HepG2 (cell line): Measurements from ENCODE around the gene XXYLT1. TPM values are rescaled to one million over a fixed set of nuclear protein-coding genes. Genes with fewer than 3 reads are reported as not detected.

Experiments used
- ATAC-seq: fragments of 200-7000 bp; cut with Tn5 transposase; 3 replicates; pipeline ENCODE4 v1.9.1; 2020; ENCODE audit warnings: mild to moderate bottlenecking, moderate library complexity
- BruUV-seq: library from RNA; stranded (reverse); fragments of 400-500 nt; replicated peaks from 2 replicates; lab custom pipeline; 2021; lab: Mats Ljungman, UMichigan
- CTCF ChIA-PET: fragments of 300-600 bp; formaldehyde crosslinking; extraction: SDS; loops from one replicate; lab custom pipeline; 2021; ENCODE audit warnings: low total read pairs, inconsistent platforms, low intra/inter-chr PET ratio; lab: Yijun Ruan, JAX
- POLR2A ChIA-PET: fragments of 350-600 bp; sonication (Branson Sonifier 250); formaldehyde crosslinking; loops from one replicate; lab custom pipeline; 2020; ENCODE audit warnings: antibody characterized with exemption, inconsistent platforms; lab: Yijun Ruan, JAX
- DNase-seq: peaks from one replicate; pipeline ENCODE4 v3.0.0-alpha.2; 2015; ENCODE audit warnings: low spot score
- FAIRE-seq: peaks from 3 replicates; lab custom pipeline; 2011; peaks lifted over from hg19 to GRCh38; lab: Jason Lieb, UNC
- H2AFZ ChIP-seq: one replicate; pipeline ENCODE4 v1.6.1; 2011; ENCODE audit warnings: low read length, inconsistent platforms
- H3K27ac ChIP-seq: fragments of 300-600 bp; 3 replicates; pipeline ENCODE4 v1.8.0; 2011; ENCODE audit warnings: mixed run types, mild to moderate bottlenecking, mixed read lengths, low read length, inconsistent platforms; ENCODE audit not compliant: insufficient read depth; ENCODE audit errors: extremely low read length
- H3K27me3 ChIP-seq, 2 experiments: fragments of 200-600 bp in 1 of 2; 2 replicates in 1 of 2; 3 replicates in 1 of 2; pipeline versions ENCODE4 v1.6.0 to v1.8.0; 2011; ENCODE audit warnings: low read length in 2 of 2, mild to moderate bottlenecking in 2 of 2, moderate library complexity in 2 of 2, inconsistent platforms in 1 of 2; ENCODE audit not compliant: insufficient read depth in 2 of 2, control insufficient read depth in 1 of 2
- H3K36me3 ChIP-seq, 2 experiments: fragments of 200-600 bp in 1 of 2; replicated peaks in 1 of 2; 2 replicates in 1 of 2; 3 replicates in 1 of 2; pipeline versions ENCODE4 v1.5.1 to v1.8.0; 2011; ENCODE audit warnings: low read length in 2 of 2, inconsistent platforms in 1 of 2; ENCODE audit not compliant: insufficient read depth in 2 of 2, control insufficient read depth in 1 of 2
- H3K4me1 ChIP-seq: 2 replicates; pipeline ENCODE4 v1.5.1; 2012; ENCODE audit warnings: low read length, inconsistent platforms; ENCODE audit not compliant: insufficient read depth
- H3K4me2 ChIP-seq: 2 replicates; pipeline ENCODE4 v1.6.0; 2011; ENCODE audit warnings: low read depth, low read length, inconsistent platforms
- H3K4me3 ChIP-seq, 3 experiments: fragments of 200-600 bp in 1 of 3; sonication (generic), shearing (Covaris generic) in 1 of 3; replicated peaks in 1 of 3; 2 replicates each; pipeline ENCODE4 v1.5.1; 2011 to 2016; ENCODE audit warnings: low read length in 3 of 3, inconsistent platforms in 2 of 3, low read depth in 2 of 3, mild to moderate bottlenecking in 2 of 3, control low read depth in 1 of 3, mixed read lengths in 1 of 3; ENCODE audit not compliant: insufficient read depth in 1 of 3
- H3K79me2 ChIP-seq: one replicate; pipeline ENCODE4 v1.6.1; 2011; ENCODE audit warnings: low read length, inconsistent platforms; ENCODE audit not compliant: insufficient read depth
- H3K9ac ChIP-seq: 2 replicates; pipeline ENCODE4 v1.6.0; 2011; ENCODE audit warnings: mild to moderate bottlenecking, low read depth, low read length, inconsistent platforms; ENCODE audit not compliant: insufficient read depth
- H3K9me3 ChIP-seq: 2 replicates; pipeline ENCODE4 v1.5.1; 2012; ENCODE audit warnings: mild to moderate bottlenecking, low read length
- H4K20me1 ChIP-seq: 2 replicates; pipeline ENCODE4 v1.6.0; 2011; ENCODE audit warnings: inconsistent platforms, mild to moderate bottlenecking, low read length, moderate library complexity; ENCODE audit not compliant: insufficient read depth
- CSRNP2 ChIP-seq: sonication (generic); formaldehyde crosslinking; conservative IDR thresholded peaks from 2 replicates; pipeline ENCODE4 v1.8.0; 2022; ENCODE audit warnings: low read depth, missing genetic modification reagents
- GABPB1 ChIP-seq: IDR thresholded peaks from 2 replicates; pipeline ENCODE4 v1.6.1; 2016; ENCODE audit warnings: mild to moderate bottlenecking, missing genetic modification reagents, moderate library complexity, missing compliant biosample characterization
- NFYC ChIP-seq: IDR thresholded peaks from 2 replicates; pipeline ENCODE4 v1.6.1; 2016; ENCODE audit warnings: missing genetic modification reagents, missing compliant biosample characterization
- SNRNP70 ChIP-seq: fragments of 200-400 bp; formaldehyde crosslinking; IDR thresholded peaks from 2 replicates; pipeline ENCODE4 v1.6.1; 2017; ENCODE audit warnings: mild to moderate bottlenecking, low read depth, low read length, moderate library complexity
- ZNF18 ChIP-seq: sonication (generic); formaldehyde crosslinking; IDR thresholded peaks from 2 replicates; pipeline ENCODE4 v1.8.0; 2022; ENCODE audit warnings: mild to moderate bottlenecking, missing genetic modification reagents; ENCODE audit not compliant: insufficient replicate concordance
- ZNF264 ChIP-seq: sonication (generic); formaldehyde crosslinking; IDR thresholded peaks from 2 replicates; pipeline ENCODE4 v1.4.0; 2020; ENCODE audit warnings: missing genetic modification reagents
- ZNF530 ChIP-seq: sonication (generic); formaldehyde crosslinking; IDR thresholded peaks from 2 replicates; pipeline ENCODE4 v1.5.0; 2020; ENCODE audit warnings: low read depth, mild to moderate bottlenecking, missing genetic modification reagents
- ZNF570 ChIP-seq: sonication (generic); formaldehyde crosslinking; IDR thresholded peaks from 2 replicates; pipeline ENCODE4 v1.4.0; 2020; ENCODE audit warnings: mild to moderate bottlenecking, missing genetic modification reagents, borderline replicate concordance
- ZNF605 ChIP-seq: sonication (generic); formaldehyde crosslinking; IDR thresholded peaks from 2 replicates; pipeline ENCODE4 v1.8.0; 2022; ENCODE audit warnings: mild to moderate bottlenecking, missing genetic modification reagents
- WGBS: methylation state at CpG from one replicate; pipeline ENCODE4 v1.1.6; 2017; ENCODE audit warnings: low lambda C conversion rate; 5-methylcytosine and 5-hydroxymethylcytosine counted together
- in situ Hi-C: cut with HindIII; loops from 2 replicates; pipeline ENCODE4 v1.10.0; 2017; ENCODE audit warnings: low pct_unique_long_range_greater_than_20kb; ENCODE audit not compliant: extremely low pct_ligation_motif_present
- intact Hi-C: fragments of 100-400 bp; cut with micrococcal nuclease; formaldehyde crosslinking; loops from one replicate; pipeline ENCODE4 v1.10.0; 2022; ENCODE audit not compliant: unreplicated experiment
- polyA plus RNA-seq, 8 experiments: library from polyadenylated mRNA; depleted of rRNA in 3 of 8; stranded (reverse) in 7 of 8; unstranded in 1 of 8; fragments of >200 nt; fragmentation: Illumina TruSeq in 4 of 8; extraction: Trizol in 4 of 8; gene quantifications; 2 replicates each; pipeline versions ENCODE4 v1.2.1 to v1.2.3, GENCODE V29; 2011 to 2016; ENCODE audit warnings: low read depth in 4 of 8, missing spikeins in 1 of 8, mixed read lengths in 1 of 8; ENCODE audit not compliant: insufficient read depth in 1 of 8
- total RNA-seq, 5 experiments: library from RNA; depleted of rRNA; stranded (reverse); fragments of >200 nt; fragmentation: Illumina TruSeq; extraction: Trizol; gene quantifications; 2 replicates each; pipeline ENCODE4 v1.2.3, GENCODE V29; 2016; ENCODE audit warnings: low read depth in 1 of 5

The XXYLT1 gene
- total and polyA plus RNA-seq, 2 of the 13 experiments (the other 11 are each of a cell fraction or from before 2014, with no cell fraction given): 17.7 to 19.0 TPM

- no peak for TF ChIP-seq CSRNP2 (CRISPR knock-in tag)
Observed at GRCh38 chr3:195058336-195059005, 212.5 kb downstream of the XXYLT1 start (continued).

GRCh38 chr3:195057716-195058115, 213.2 kb downstream of the XXYLT1 start:
- Histone ChIP-seq H3K4me3 (no peak overlapping the region), H3K27me3 (peaks cover 3 to 14% of the 10 kb centered on the region in 2 experiments; a peak in 1 of 5 replicates), H3K36me3 (no peaks in the 10 kb centered on the region), H4K20me1 (no peaks in the 10 kb centered on the region), H3K9ac (no peak overlapping the region), H2AFZ (no peak overlapping the region), H3K79me2 (no peaks in the 10 kb centered on the region), H3K27ac (no peak overlapping the region), H3K4me1 (peaks cover 27% of the 10 kb centered on the region), H3K9me3 (no peaks in the 10 kb centered on the region), H3K4me2 (no peak overlapping the region)
- intact Hi-C loops (no loop called here), in situ Hi-C loops (no loop called here)
- ChIA-PET POLR2A (no interaction called here), CTCF (no interaction called here)
- ATAC-seq (no peak), DNase-seq (no peak), FAIRE-seq (no peak)
- TF ChIP-seq ZNF570 (CRISPR knock-in tag): no peak
- TF ChIP-seq GABPB1 (CRISPR knock-in tag): no peak
- TF ChIP-seq NFYC (CRISPR knock-in tag): no peak
- no peak for TF ChIP-seq ZNF605 (CRISPR knock-in tag)
- no peak for TF ChIP-seq SNRNP70
- no peak for TF ChIP-seq ZNF530 (CRISPR knock-in tag)
- TF ChIP-seq ZNF264 (CRISPR knock-in tag): no peak
- TF ChIP-seq ZNF18 (CRISPR knock-in tag): no peak
- no TSS peak for BruUV-seq
- WGBS: 80% methylated on average over 7 of the region's 7 CpGs
